ENCODE measurements around the gene MACROH2A2. TPM values are rescaled to one million over a fixed set of nuclear protein-coding genes. Genes with fewer than 3 reads are reported as not detected.
"Not testable (repeated sequence)": the region's sequence is repeated elsewhere in the genome, so short reads cannot be mapped to it uniquely, and the experiment has no call there.

MACROH2A2 gene
- total RNA-seq, 6 experiments from 2014 or later = 0.69 to 1.1 TPM; not detected in 4

DNA sequence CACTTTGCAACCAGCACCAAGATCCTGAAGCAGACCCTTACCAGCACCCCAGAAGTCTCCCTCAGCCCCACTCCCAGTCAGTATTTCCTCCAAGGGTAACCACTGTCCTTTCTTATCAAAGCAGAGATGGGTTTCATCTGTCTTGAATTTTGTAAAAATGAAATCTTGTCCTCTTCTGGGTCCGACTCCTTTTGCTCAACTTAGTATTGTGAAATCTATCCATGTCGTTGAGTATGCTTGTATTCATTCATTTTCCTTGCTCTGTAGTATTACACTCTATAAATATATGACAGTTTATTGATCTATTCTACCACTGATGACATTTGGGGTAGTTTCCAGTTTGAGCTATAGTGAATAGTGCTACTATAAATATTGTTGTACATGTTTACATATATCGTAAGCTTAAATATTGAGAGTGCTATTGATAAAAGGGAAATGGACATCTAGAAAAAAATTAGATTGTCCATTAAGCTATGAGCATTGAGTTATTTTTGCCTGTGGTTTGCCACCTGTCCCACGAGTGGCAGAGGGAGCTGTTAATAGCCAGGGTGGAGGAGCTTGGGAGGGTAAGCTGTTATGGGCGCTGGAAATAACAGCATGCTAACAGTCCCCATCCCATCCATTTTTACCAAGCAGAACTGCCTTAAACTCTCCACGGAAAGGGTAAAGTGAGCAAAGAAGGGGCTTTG, 43.5 kb downstream of the MACROH2A2 start:
- Mint-ChIP-seq H3K9me3 (no peaks in the 10 kb centered on the region), H3K27ac (no peak overlapping the region), H3K36me3 (ENCODE audit: low read depth) (no peaks in the 10 kb centered on the region), H3K4me3 (no peak overlapping the region), H3K4me1 (ENCODE audit: low read depth) (no peaks in the 10 kb centered on the region), H3K27me3 (ENCODE audit: insufficient read depth) (peaks cover 37% of the 10 kb centered on the region)
- DNase-seq = no peak
- TF ChIP-seq, protein P1, sequence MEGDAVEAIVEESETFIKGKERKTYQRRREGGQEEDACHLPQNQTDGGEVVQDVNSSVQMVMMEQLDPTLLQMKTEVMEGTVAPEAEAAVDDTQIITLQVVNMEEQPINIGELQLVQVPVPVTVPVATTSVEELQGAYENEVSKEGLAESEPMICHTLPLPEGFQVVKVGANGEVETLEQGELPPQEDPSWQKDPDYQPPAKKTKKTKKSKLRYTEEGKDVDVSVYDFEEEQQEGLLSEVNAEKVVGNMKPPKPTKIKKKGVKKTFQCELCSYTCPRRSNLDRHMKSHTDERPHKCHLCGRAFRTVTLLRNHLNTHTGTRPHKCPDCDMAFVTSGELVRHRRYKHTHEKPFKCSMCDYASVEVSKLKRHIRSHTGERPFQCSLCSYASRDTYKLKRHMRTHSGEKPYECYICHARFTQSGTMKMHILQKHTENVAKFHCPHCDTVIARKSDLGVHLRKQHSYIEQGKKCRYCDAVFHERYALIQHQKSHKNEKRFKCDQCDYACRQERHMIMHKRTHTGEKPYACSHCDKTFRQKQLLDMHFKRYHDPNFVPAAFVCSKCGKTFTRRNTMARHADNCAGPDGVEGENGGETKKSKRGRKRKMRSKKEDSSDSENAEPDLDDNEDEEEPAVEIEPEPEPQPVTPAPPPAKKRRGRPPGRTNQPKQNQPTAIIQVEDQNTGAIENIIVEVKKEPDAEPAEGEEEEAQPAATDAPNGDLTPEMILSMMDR (IDR thresholded peaks at IDR 0.05) = no peak

DNA sequence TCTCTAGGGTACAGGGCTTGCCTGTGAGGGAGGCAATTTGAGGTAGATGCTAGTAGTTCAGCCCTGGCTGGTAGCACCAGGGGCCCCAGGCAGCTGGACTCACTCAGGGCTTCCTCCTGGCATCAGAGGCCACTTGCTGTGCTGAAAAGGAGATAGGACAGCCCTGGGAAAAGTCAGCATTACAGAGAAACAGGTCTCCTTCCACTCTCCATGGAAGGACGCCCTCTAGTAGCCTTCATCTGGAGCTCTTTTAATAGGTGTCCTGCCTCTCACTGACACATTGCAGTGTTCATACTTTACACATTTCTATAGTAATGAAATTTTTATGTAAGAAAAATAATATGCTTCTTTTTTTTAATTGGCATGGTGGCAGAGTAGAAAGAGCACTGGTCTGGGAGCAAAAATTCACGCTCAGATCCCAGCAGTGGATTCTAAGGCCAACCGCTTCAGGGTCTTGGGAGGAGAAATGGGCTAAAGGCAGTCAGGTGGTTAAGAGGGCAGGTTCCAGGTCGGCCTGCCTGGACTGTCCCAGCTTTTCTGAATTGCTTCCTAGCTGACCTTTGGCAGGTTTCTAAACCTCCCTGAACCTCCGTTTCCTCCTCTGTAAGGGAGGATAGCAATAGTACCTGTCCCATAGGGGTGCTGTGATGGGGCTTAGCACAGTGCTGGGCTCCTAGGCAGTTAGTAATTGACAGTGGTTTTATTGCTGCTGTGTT, 44.2 kb downstream of the MACROH2A2 start:
- no peak for DNase-seq
- H3K27me3 Mint-ChIP-seq (ENCODE audit: insufficient read depth) = peaks cover 37% of the 10 kb centered on the region
- H3K36me3 Mint-ChIP-seq (ENCODE audit: low read depth) = no peaks in the 10 kb centered on the region
- no peak overlapping the region for H3K27ac Mint-ChIP-seq
- TF ChIP-seq, protein P1 (IDR thresholded peaks at IDR 0.05) = no peak
- no peak overlapping the region for H3K4me3 Mint-ChIP-seq
- no peaks in the 10 kb centered on the region for H3K4me1 Mint-ChIP-seq (ENCODE audit: low read depth)
- no peaks in the 10 kb centered on the region for H3K9me3 Mint-ChIP-seq

DNA sequence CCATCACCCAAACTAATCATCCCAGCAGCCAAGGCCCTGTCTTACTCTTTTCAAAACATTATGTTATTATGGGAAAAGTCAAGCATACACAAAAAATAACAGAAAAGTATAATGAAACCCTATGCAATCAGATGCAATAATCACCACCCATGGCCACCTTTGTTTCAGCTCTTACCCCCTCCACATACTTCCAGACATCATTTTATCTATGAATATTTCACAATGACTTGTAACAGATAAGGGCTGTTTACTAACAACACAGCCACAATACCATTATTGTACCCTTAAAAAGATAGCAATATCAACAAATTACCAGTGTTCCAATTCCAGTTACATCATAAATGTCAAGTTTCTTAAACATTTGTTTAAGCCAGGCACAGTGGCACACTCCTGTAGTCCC, 44.8 kb downstream of the MACROH2A2 start:
- H3K9me3 Mint-ChIP-seq = no peaks in the 10 kb centered on the region
- TF ChIP-seq, protein P1 (IDR thresholded peaks at IDR 0.05) = no peak
- no peak overlapping the region for H3K27ac Mint-ChIP-seq
- H3K27me3 Mint-ChIP-seq (ENCODE audit: insufficient read depth) = peaks cover 31% of the 10 kb centered on the region
- no peak for DNase-seq
- H3K36me3 Mint-ChIP-seq (ENCODE audit: low read depth) = no peaks in the 10 kb centered on the region
- H3K4me3 Mint-ChIP-seq = no peak overlapping the region
- no peaks in the 10 kb centered on the region for H3K4me1 Mint-ChIP-seq (ENCODE audit: low read depth)

DNA sequence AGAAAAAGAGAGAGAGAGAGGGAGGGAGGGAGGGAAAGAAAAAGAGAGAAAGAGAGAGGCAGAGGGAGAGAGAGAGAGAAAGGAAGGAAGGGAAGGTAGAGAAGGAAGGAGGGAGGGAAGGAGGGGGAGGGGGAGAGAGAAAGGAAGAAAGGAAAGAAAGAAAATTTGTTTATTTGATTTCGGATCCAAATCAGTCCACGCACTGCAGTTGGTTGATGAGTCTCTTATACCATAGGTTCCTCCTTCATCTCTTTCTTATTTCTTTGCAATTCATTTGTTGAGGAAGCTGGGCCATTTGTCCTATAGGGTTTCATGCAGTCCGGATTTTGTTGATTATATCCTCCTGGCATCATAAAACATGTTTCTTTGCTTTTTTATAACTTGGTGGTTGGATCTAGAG, 45.6 kb downstream of the MACROH2A2 start:
- H3K27ac Mint-ChIP-seq = no peak overlapping the region
- no peak for DNase-seq
- no peaks in the 10 kb centered on the region for H3K9me3 Mint-ChIP-seq
- H3K4me3 Mint-ChIP-seq = no peak overlapping the region
- H3K36me3 Mint-ChIP-seq (ENCODE audit: low read depth) = no peaks in the 10 kb centered on the region
- peaks cover 28% of the 10 kb centered on the region for H3K27me3 Mint-ChIP-seq (ENCODE audit: insufficient read depth)
- H3K4me1 Mint-ChIP-seq (ENCODE audit: low read depth) = no peaks in the 10 kb centered on the region
- TF ChIP-seq, protein P1 (IDR thresholded peaks at IDR 0.05) = no peak

DNA sequence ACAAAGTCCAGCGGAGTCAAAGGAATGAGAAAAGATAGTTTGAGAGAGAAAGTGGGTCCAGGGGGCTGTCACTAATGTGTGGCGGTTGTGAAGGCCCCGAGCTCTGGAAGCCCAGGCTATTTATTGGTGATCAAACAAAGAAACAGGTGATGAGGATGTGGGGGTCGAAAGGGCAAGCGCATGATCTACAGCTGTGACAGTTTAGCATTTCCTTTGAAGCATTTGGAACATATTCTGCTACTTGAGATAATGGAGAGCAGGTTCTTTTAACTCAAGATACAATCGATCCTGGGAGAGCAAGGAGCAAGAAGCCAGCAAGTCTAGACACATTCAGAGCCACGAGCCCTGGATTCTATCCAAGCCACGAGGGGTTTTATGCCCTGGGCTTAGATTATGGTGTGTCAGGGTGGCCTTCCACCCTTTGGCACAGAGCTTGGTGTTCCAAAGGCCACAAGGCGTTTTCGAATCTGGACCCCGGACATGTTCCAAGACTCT, 48.5 kb downstream of the MACROH2A2 start:
- H3K27me3 Mint-ChIP-seq (ENCODE audit: insufficient read depth) = peaks cover 16% of the 10 kb centered on the region
- H3K4me1 Mint-ChIP-seq (ENCODE audit: low read depth); H3K27ac Mint-ChIP-seq; H3K9me3 Mint-ChIP-seq; DNase-seq; H3K4me3 Mint-ChIP-seq; H3K36me3 Mint-ChIP-seq (ENCODE audit: low read depth): not testable (repeated sequence)

DNA sequence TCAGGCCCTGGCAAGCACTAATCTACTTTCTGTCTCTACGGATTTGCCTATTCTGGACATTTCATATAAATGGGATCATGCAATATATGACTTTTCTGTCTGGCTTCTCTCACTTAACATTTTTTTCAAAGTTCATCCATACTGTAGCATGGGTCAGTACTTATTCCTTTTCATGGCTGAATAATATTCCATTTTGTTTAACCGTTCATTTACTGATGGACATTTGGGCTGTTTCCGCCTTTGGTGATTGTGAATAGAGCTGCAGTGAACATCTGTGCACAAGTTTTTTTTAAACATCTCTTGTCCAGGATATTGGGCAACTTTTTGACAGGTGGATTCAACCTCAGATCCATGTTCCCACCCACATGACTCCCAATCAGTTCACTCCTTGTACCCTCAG, 49.0 kb downstream of the MACROH2A2 start:
- no peaks in the 10 kb centered on the region for H3K4me1 Mint-ChIP-seq (ENCODE audit: low read depth)
- TF ChIP-seq, protein P1 (IDR thresholded peaks at IDR 0.05) = no peak
- peaks cover 15% of the 10 kb centered on the region for H3K27me3 Mint-ChIP-seq (ENCODE audit: insufficient read depth)
- DNase-seq = no peak
- no peaks in the 10 kb centered on the region for H3K36me3 Mint-ChIP-seq (ENCODE audit: low read depth)
- no peaks in the 10 kb centered on the region for H3K9me3 Mint-ChIP-seq
- no peak overlapping the region for H3K4me3 Mint-ChIP-seq
- H3K27ac Mint-ChIP-seq = no peak overlapping the region

Measured in HFFc6 (cell line).